ENCODE results near the gene DENND1A.

Gene DENND1A

GRCh38 chr9:123523845-123524244, 406.1 kb downstream of the DENND1A start:
- no peak overlapping the region for H3K4me3 ChIP-seq (ENCODE audit: low read length, poor library complexity, severe bottlenecking)
- no peaks in the 10 kb centered on the region for H4K20me1 ChIP-seq (ENCODE audit: insufficient read depth, low read length, poor library complexity, severe bottlenecking)
- H3K9me3 ChIP-seq (ENCODE audit: insufficient read depth, low read depth, low read length): no peaks in the 10 kb centered on the region
- H3K4me2 ChIP-seq (ENCODE audit: low read depth, low read length, poor library complexity, severe bottlenecking): no peak overlapping the region
- no peaks in the 10 kb centered on the region for H3K4me1 ChIP-seq (ENCODE audit: insufficient read depth, low read length, poor library complexity, severe bottlenecking)
- H2AFZ ChIP-seq (ENCODE audit: low read length): no peak overlapping the region
- H3K9me2 ChIP-seq (replicated peaks; ENCODE audit: low read depth, low read length): no peaks in the 10 kb centered on the region
- H3F3A ChIP-seq (ENCODE audit: low read depth): no peaks in the 10 kb centered on the region
- no peaks in the 10 kb centered on the region for H3K79me2 ChIP-seq (ENCODE audit: insufficient read depth, low read length)
- H3K9ac ChIP-seq (ENCODE audit: low read depth, low read length, poor library complexity, severe bottlenecking): no peak overlapping the region
- no peaks in the 10 kb centered on the region for H3K36me3 ChIP-seq (ENCODE audit: insufficient read depth, low read length)
- TF ChIP-seq EZH2phosphoT487 (IDR thresholded peaks at IDR 0.05; ENCODE audit: borderline replicate concordance) (no peak), CTCF (conservative IDR thresholded peaks at IDR 0.05; ENCODE audit: low read length) (no peak)
- no peaks in the 10 kb centered on the region for H3K27me3 ChIP-seq (ENCODE audit: insufficient read depth, low read length, poor library complexity, severe bottlenecking)

- Histone ChIP-seq H3K9ac (ENCODE audit: low read depth, low read length, poor library complexity, severe bottlenecking) (no peak overlapping the region), H3F3A (ENCODE audit: low read depth) (no peaks in the 10 kb centered on the region), H4K20me1 (ENCODE audit: insufficient read depth, low read length, poor library complexity, severe bottlenecking) (no peaks in the 10 kb centered on the region), H2AFZ (ENCODE audit: low read length) (no peak overlapping the region), H3K9me3 (ENCODE audit: insufficient read depth, low read depth, low read length) (no peaks in the 10 kb centered on the region), H3K4me3 (ENCODE audit: low read length, poor library complexity, severe bottlenecking) (no peak overlapping the region), H3K4me2 (ENCODE audit: low read depth, low read length, poor library complexity, severe bottlenecking) (no peak overlapping the region), H3K27me3 (ENCODE audit: insufficient read depth, low read length, poor library complexity, severe bottlenecking) (no peaks in the 10 kb centered on the region), H3K9me2 (replicated peaks; ENCODE audit: low read depth, low read length) (no peaks in the 10 kb centered on the region), H3K79me2 (ENCODE audit: insufficient read depth, low read length) (no peaks in the 10 kb centered on the region), H3K36me3 (ENCODE audit: insufficient read depth, low read length) (no peaks in the 10 kb centered on the region), H3K4me1 (ENCODE audit: insufficient read depth, low read length, poor library complexity, severe bottlenecking) (no peaks in the 10 kb centered on the region)
- no peak for TF ChIP-seq CTCF (conservative IDR thresholded peaks at IDR 0.05; ENCODE audit: low read length)
- TF ChIP-seq EZH2phosphoT487 (IDR thresholded peaks at IDR 0.05; ENCODE audit: borderline replicate concordance): no peak
Observed at GRCh38 chr9:123523001-123523400, 406.9 kb downstream of the DENND1A start.

- no peaks in the 10 kb centered on the region for H3K27me3 ChIP-seq (ENCODE audit: insufficient read depth, low read length, poor library complexity, severe bottlenecking)
- H3K4me1 ChIP-seq (ENCODE audit: insufficient read depth, low read length, poor library complexity, severe bottlenecking): no peaks in the 10 kb centered on the region
- H3F3A ChIP-seq (ENCODE audit: low read depth): no peaks in the 10 kb centered on the region
- no peaks in the 10 kb centered on the region for H3K9me2 ChIP-seq (replicated peaks; ENCODE audit: low read depth, low read length)
- no peaks in the 10 kb centered on the region for H3K36me3 ChIP-seq (ENCODE audit: insufficient read depth, low read length)
- H3K4me2 ChIP-seq (ENCODE audit: low read depth, low read length, poor library complexity, severe bottlenecking): no peak overlapping the region
- TF ChIP-seq EZH2phosphoT487 (IDR thresholded peaks at IDR 0.05; ENCODE audit: borderline replicate concordance) (no peak), CTCF (conservative IDR thresholded peaks at IDR 0.05; ENCODE audit: low read length) (no peak)
- no peak overlapping the region for H3K9ac ChIP-seq (ENCODE audit: low read depth, low read length, poor library complexity, severe bottlenecking)
- no peaks in the 10 kb centered on the region for H4K20me1 ChIP-seq (ENCODE audit: insufficient read depth, low read length, poor library complexity, severe bottlenecking)
- H3K79me2 ChIP-seq (ENCODE audit: insufficient read depth, low read length): no peaks in the 10 kb centered on the region
- H3K9me3 ChIP-seq (ENCODE audit: insufficient read depth, low read depth, low read length): no peaks in the 10 kb centered on the region
- no peak overlapping the region for H3K4me3 ChIP-seq (ENCODE audit: low read length, poor library complexity, severe bottlenecking)
- no peak overlapping the region for H2AFZ ChIP-seq (ENCODE audit: low read length)
Observed at GRCh38 chr9:123522251-123522650, 407.7 kb downstream of the DENND1A start.
